ENCODE measurements around the gene CNR2. TPM values are rescaled to one million over a fixed set of nuclear protein-coding genes. Genes with fewer than 3 reads are reported as not detected.
"Not testable (repeated sequence)": the region's sequence is repeated elsewhere in the genome, so short reads cannot be mapped to it uniquely, and the experiment has no call there.

CNR2 gene
- not detected in 2 replicates for total RNA-seq (2014; rRNA removed; shearing (Covaris generic))

DNA sequence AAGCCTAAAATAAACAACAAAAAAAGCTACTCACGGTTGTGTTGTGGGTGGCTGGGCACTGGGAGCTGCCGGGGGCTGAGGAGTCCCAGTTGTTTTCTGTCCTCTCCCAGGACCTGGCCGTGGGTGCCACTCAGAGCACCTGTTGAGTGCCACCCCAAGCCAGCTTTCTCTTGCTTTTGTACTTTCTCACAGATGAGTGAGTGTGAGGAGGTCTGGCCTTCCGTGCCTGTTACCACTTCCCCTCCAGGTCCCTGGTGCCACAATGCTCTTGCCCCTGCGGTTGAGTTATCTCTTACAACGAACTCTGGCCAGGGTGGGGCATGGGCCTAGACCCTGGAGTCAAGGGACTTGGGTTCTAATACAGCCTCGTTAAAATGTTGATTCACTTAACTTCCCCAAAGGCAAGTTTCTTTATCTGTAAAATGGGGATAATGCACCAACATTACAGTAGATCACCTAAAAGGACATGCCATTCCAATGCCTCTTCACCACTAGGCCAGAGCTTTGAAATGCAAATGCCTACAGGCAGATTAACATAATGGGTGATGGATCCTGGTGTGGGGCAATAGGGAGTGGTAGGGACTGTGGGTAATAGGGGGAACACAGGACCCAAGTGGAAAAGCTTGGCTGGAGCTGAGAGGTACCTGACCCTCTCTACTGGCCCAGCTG, at the start of gene CNR2:
TSS of gene CNR2 (minus strand) at position 151 of the 669 bp plus-strand sequence. CDS start 37,745 bp downstream, outside the sequence.
- no peak for DNase-seq (ENCODE audit: low read depth)

DNA sequence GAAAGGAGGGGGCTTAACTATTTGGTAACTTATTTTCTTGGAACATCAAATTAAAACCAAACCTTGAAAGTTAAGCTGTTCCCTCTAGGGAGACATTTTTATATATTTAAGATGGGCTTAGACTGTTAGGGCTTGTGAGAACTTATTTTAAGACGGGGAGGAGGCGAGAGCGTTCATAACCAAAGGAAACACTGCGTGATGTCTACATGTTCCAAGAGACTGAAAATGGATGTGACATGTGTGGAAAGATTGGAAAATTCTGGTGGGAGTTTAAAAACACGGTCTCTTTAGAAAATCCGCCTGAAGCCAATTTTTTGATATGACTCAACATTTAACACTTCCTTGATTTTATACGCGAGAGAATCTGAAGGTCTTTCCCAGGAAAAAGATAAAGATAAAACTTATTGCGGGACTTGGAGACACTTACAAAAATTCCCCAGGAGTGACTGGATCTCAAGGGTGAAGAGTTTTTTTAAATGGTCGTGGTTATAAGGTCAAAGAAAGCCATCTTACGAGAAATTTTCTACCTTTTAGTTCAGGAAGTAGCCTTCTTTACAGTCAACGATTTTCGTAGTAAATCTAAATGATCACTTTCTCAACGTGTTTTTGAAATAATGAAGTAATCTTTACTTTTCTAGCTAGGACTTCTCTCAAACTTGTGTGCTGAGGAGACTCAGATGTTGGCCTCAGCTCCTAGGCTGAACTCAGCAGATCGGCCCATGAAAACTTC, 47.3 kb upstream of the CNR2 start:
- DNase-seq (ENCODE audit: low read depth) = peak; percentile 68

DNA sequence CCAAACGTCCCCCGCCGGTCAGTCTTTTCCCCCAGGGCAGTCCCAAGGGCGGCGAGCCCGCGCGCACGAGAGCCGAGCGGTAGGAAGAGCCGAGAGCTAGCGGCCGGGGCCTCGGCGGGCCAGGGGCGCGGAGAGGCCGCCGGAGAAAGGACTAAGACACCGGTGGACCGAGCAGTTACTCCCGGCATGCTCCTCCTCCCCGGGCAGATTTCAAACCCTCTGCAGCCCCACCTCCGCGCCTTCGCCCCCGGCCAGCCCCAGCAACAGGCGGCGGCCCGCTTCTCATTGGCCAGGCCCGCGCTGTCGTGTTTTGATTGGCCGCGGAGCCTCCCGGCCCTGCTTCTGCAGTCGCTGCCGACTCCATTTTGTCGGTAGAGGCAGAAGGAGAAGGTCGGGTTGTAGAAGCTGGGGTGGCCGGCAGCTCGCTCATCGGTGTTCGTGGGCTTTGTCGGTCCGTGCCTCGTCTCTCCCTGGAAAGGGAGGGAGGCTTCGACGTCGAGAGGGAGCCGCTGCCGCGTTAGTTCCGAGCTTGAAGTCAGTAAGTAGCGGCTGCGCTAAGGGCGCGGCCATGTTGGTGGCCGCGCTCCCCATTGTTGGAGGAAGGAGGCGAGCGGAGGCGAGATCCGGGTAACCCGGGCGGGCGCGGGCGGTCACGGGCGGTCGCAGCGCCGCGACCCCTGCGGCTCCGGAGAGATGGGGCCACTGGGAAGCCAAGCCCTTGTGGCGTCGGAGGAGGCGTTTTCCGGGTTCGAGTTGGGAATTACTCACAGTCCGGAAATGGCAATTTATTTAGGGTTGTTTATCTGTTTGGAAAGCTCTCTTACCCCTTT, 46.5 kb upstream of the CNR2 start, which contains the start of gene PNRC2:
TSS of gene PNRC2 (plus strand) at position 368 of the 830 bp plus-strand sequence. CDS start 1,630 bp downstream, outside the sequence.
- peak; percentile 97 for DNase-seq (ENCODE audit: low read depth)

DNA sequence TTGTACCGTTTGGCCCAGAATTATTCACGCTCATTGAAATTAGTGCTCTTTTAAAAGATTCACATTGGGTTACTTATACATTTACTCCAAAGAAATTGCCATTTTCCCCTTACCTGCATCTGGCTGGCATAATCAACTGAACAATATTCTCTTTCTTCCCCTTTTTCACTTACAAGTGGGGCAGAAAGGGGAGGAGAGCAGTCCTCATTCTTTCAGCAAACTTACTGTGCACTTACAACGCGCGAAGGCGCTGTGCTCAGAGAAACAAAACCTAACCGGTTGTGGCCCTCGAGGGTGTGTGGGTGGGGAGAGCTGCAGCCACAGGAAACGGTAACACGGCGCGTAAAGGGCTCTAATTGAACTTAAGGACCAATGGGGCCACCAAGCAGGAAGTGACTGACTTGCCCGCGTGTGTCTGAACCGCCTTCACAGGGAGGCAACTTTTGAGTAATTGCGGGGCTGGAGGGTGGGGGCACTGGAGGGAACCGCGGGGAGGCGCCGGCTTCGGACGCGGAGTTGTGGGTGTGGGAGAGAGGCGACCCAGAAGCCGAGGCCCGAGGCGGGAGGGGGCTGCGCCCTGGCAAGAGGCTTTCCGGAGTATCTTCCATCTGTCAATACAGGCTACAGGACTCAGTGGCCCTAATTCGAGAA, 45.8 kb upstream of the CNR2 start:
- peak; percentile 96 for DNase-seq (ENCODE audit: low read depth)

DNA sequence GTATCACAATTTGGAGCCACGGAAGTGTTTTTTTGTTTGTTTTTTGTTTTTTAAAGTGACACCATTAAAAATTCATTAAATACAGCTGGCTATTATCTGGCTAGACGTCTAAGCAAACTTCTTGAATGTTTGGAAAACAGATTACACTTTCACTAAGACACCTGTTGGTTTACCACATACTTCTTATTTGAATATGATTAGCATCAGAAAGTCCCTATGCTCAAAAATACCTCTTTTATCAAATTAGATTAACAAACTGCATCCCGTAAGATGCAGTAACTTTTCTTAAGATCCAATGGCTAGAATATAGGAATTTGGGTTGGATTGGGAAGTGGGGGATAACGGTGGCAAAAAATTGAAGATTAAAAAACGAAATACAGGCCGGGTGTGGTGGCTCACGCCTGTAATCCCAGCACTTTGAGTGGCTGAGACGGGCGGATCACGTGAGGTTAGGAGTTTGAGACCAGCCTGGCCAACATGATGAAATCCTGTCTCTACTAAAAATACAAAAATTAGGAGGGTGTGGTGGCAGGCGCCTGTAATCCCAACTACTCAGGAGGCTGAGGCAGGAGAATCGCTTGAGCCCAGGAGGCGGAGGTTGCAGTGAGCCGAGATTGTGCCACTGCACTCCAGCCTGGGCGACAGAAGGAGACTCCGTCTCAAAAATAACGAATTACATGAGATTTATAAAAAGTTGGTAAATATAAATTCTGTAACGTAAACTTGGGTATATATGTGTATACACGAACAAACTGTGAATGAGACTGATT, 45.1 kb upstream of the CNR2 start:
- not testable (repeated sequence) for DNase-seq (ENCODE audit: low read depth)

DNA sequence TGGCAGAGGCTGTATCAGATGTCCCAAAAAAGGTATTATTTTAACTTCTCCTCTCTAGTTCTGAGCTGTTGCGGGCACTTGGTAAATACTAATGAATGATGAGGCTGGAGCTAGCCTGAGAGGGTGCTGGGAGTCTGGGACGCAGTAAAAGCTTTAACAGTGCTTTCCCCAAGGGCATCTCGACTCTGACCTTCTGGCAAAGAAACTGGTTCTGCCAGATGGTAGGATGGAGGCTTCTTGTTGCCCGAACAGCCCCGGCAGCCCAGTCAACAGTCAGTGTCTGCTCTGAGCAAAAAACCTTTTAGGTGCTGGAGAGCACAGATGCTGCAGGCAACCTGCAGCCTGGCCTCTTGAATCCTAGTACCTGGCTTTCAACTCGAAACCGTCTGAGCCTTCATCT, 43.9 kb upstream of the CNR2 start:
- DNase-seq (ENCODE audit: low read depth) = no peak

DNA sequence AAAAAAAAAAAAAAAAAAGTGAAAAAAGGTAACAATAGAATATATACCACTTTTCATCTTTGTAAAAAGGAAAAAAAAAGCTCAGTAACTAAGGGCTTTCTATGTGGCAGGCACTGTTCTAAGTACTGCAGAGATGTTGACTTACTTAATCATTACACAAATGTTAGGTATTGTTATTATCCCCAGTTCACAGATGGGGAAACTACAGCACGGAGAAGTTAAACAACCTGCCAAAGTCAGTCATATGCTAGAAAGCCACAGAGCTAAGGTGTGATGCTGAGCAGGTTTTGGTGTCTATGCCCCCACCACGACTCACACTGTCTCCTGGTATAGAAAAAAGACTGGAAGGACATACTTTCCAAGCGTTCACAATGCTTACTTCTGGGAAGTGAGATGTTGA, 39.9 kb upstream of the CNR2 start:
- no peak for DNase-seq (ENCODE audit: low read depth)

DNA sequence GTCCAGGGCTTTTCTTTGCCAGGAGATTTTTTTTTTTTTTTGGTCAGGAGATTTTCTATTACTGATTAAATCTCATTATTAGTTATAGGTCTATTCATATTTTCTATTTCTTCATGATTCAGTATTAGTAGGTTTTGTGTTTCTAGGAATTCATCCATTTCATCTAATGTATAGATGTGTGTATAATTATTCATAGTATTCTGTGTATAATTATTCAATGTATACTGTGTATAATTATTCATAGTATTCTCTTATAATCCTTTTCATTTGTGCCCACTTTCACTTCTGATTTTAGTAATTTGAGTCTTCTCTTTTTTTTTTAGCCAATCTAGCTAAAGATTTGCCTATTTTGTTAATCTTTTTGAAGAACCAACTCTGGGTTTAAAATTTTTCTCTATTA, 34.2 kb upstream of the CNR2 start:
- no peak for DNase-seq (ENCODE audit: low read depth)

DNA sequence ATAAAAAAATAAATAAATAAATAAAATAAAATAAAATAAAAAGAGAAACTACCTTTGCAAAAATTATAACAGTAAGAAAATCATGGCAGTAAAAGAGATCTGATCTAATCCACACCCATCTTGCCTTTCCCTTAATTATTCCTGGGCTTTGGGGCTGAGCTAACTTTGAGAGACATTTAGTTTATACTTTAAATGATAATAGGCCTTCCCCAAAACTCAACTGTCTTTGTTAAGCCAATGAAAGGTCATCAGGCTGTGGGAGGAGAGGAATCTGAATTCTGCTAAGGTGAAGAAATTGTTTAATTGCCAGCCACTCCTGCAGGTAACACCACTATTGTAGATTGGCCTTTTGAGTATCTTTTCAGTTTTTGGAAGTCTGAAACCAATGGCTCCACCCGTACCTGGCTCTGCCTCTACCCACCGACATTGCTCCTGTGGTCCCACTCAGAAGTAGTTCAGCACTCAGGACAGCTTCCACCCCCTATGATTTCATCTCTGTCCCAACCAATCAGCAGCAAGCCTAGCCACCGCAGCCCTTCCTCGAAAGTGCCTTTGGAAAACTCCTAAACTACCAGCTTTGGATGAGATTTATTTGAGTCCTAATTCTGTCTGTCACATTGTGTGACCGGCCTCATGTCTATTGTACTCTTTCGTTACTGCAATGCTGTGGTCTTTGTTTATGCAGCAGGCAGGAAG, 23.5 kb upstream of the CNR2 start:
- DNase-seq (ENCODE audit: low read depth) = no peak

DNA sequence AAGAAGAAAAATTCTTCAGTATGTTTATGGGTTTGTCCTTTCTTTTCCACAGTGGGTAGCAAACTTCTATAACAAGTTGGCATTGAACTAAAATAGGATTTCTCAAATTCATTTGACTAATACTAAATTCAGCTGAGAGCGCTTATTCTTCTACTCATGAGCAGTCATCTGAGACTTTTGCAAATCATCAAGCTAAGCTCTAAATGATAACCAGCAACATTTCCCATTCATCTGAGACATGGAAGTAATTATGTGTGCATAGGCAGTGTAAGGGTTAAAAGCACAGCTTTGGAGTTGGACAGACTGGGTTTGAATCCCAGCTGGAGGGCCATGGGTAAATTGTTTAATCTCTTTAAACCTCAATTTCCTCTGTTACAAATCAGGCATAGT, 18.3 kb upstream of the CNR2 start:
- no peak for DNase-seq (ENCODE audit: low read depth)

DNA sequence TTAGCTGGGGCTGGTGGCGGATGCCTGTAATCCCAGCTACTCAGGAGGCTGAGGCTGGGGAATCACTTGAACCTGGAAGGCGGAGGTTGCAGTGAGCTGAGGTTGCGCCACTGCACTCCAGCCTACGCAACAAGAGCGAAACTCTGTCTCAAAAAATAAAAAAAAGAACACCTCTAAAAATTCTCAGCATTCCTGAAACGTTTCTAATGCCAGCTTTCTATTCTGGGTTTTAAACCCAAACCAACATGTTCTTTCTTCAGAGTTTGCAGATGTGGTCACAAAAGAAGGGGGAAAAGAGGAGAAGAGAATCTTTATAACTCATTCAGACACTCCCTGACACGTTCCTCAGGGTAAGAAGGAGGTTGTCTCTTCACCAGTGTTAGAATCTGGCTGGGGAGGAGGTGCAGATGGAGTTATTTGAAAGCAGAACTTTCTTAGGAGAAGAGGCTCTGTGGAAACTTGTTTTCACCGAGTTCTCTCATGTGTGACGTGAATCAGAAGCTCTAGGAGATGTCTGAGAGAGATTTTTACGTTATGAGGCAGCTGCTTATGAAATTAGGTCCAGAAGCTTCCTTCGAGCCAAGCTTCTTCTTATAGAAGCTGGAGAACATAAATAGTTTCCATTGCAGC, 17.8 kb upstream of the CNR2 start:
- peak; percentile 39 for DNase-seq (ENCODE audit: low read depth)

DNA sequence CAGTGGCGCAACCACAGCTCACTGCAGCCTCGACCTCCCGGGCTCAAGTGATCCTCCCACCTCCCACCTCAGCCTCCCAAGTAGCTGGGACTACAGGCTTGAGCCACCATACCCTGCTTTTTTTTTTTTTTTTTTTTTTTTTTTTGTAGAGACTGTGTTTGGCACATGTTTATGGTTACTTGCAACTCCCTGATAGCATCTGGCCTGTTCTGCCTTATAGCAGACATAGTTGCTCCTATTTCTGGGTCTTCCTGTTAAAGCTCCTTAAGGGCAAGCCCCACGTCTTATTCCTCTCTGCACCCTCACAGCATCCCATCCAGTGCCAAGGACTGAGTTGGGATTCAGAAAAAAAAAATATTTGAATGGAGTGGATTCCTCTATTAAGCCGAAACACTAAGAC, 17.1 kb upstream of the CNR2 start:
- no peak for DNase-seq (ENCODE audit: low read depth)

DNA sequence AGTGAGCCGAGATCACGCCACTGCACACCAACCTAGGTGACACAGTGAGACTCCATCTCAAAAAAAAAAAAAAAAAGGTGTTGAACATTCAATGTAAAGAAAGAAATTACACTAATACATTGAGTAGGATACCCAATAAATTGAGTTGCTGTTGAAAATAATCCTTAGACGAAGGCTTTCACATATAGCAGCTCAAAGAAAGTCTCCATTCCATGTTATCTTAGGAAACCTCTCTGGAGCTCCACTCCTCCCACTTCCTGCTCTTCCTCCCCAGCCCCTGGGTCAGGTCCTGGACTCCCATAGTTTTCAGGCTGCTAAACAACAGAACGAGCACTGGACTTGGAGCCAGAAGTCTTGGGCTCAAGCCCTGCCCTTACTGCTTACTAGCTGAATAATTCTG, 15.6 kb upstream of the CNR2 start:
- no peak for DNase-seq (ENCODE audit: low read depth)

DNA sequence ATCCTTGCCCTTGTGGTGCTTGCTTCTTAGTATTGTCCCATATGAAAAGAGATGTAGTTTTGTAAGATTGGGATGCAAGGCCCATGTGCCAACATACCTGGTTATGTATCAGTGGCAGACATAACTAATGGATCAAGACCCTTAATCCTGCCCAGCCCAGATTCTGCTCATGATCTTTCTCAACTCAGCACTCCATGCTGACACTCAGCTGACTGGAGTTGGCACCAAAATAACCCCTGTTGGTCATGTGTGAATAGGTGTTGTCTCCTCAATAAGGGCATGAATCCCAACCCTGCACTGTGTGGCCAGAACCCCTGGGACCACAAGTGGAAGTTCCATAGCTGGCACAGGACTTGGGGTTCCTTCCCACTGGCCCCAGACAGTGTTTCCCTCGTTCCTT, 13.9 kb upstream of the CNR2 start:
- DNase-seq (ENCODE audit: low read depth) = no peak

DNA sequence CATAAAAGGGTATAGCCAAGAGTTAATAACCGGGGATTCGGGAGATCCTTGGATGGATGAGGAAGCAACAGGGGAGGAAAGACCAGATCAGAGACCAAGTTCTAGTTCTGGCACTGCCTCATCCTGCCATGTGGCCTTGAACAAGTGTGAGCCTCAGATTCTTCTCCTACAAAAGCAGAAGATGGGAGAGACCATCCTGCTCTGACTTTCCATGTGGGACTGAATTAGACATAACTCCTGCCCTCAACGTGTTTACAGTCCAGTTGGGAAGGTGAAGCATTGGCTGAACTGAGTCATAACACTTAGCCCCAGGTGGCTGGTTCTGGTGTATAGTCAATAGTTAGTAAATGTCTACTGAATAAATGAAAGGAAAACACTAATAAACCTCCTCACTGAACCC, 12.1 kb upstream of the CNR2 start:
- DNase-seq (ENCODE audit: low read depth) = no peak

DNA sequence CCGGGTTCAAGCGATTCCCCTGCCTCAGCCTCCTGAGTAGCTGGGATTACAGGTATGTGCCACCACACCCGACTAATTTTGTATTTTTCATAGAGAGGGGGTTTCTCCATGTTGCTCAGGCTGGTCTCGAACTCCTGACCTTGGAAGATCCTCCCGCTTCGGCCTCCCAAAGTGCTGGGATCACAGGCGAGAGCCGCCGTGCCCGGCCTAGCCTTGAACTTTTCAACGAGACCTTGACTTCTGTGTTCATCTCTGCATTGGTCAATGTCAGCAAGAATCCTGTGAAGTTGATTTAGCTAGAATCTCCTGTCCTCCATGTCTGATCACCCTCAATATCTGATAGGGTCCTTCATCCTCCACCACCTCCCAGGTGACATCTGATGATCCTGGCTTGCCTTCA, 11.4 kb upstream of the CNR2 start:
- DNase-seq (ENCODE audit: low read depth) = no peak

DNA sequence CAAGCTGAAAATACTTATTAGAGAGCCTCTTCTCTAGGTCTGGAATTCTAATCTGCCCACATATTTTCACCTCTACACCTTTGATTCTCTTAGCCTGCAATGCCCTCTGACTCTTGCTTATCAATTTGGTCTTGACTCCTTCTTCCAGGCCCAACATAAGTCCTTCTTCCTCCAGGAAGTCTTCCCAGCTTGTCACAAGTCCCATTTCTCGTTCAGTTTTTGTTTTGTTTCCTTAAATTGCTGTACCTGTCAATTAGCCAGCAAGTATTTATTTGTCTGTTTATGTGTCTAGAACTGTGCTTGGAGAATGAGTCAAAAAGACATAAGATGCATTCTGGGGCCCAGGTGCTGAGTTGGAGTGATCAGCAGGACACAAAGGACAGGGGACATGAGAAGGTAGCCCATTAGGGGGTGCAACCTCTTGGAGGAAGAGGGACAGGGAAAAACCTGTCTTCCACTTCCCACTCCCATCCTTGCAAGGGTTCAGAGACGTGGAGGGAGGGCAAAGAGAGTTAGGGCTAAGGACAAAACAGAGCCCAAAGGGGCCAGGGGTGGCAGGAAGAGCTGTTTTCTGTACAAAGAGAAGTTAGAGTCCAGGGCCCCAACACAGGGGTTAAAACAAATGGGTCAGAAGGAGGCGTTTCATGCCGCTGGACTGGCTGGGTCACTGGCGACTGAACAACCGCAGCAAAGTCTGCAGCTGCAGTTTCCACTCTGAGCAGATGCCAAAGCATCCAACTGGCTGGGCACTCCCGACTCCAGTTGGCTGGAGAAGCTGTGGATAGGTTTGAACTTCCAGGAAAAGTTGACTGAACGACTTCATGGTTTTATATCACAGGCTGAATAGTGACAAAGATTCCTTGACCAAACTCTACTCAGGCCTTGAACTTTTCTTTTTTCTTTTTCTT, 10.7 kb upstream of the CNR2 start:
- peak; percentile 23 for DNase-seq (ENCODE audit: low read depth)

DNA sequence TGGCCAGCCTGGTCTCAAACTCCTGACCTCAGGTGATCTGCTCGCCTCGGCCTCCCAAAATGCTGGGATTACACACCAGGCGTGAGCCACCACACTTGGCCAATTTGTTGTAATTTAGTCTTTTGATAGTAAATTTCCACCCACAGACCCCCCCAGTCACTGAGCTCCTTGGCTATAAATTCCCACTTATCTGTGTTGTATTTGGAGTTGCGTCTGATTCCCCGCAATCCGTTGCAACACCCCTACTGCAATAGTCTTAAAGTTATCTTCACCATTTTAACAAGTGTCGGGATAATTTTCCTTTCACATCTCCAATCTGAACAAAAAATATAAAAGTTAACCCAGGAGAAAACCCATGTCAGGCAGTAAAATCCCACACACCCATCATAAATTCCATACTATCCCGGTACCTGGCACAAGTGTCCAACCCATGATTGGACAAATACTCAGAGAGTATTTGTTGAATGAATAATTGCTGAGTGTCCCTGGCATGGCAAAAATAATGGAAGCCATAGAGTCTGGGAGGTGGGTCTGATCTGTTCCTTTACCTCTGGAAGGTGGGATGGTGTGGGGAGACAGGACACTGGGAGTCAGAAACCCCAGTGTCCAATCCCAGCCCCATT, 9.3 kb upstream of the CNR2 start:
- DNase-seq (ENCODE audit: low read depth) = no peak

All from M059J (cell line).